ENCODE results near the gene PRSS38. TPM values are rescaled to one million over a fixed set of nuclear protein-coding genes. Genes with fewer than 3 reads are reported as not detected.
A peak's percentile ranks its signal among the peaks of the same experiment; 100 is the strongest.

Gene PRSS38
- total RNA-seq, 1 donor from 2014 or later, result not detected

GRCh38 chr1:227793079-227793947 is 22.2 kb upstream of the PRSS38 start:
- no peak for DNase-seq (ENCODE audit: low read depth)

- DNase-seq (ENCODE audit: low read depth), result peak; percentile 18
Observed at GRCh38 chr1:227793948-227794816, 21.3 kb upstream of the PRSS38 start.

GRCh38 chr1:227794817-227795192 is 20.7 kb upstream of the PRSS38 start:
- no peak for DNase-seq (ENCODE audit: low read depth)

- no peak for DNase-seq (ENCODE audit: low read depth)
Observed at GRCh38 chr1:227795732-227796131, 19.7 kb upstream of the PRSS38 start.

GRCh38 chr1:227796359-227796915 is 19.0 kb upstream of the PRSS38 start:
- no peak for DNase-seq (ENCODE audit: low read depth)

- DNase-seq (ENCODE audit: low read depth), result no peak
Observed at GRCh38 chr1:227797144-227797543, 18.3 kb upstream of the PRSS38 start.

- no peak for DNase-seq (ENCODE audit: low read depth)
Observed at GRCh38 chr1:227797625-227798024, 17.9 kb upstream of the PRSS38 start.

GRCh38 chr1:227798078-227798802 is 17.2 kb upstream of the PRSS38 start:
- DNase-seq (ENCODE audit: low read depth), result no peak

- DNase-seq (ENCODE audit: low read depth), result no peak
Observed at GRCh38 chr1:227799756-227800155, 15.7 kb upstream of the PRSS38 start.

- DNase-seq (ENCODE audit: low read depth), result no peak
Observed at GRCh38 chr1:227803933-227804332, 11.5 kb upstream of the PRSS38 start.

- DNase-seq (ENCODE audit: low read depth), result peak; percentile 71
Observed at GRCh38 chr1:227805606-227806197, 9.8 kb upstream of the PRSS38 start.

GRCh38 chr1:227808566-227808965 is 6.9 kb upstream of the PRSS38 start:
- no peak for DNase-seq (ENCODE audit: low read depth)

- no peak for DNase-seq (ENCODE audit: low read depth)
Observed at GRCh38 chr1:227809026-227809425, 6.4 kb upstream of the PRSS38 start.

- no peak for DNase-seq (ENCODE audit: low read depth)
Observed at GRCh38 chr1:227813962-227814361, 1.5 kb upstream of the PRSS38 start.

GRCh38 chr1:227816750-227817446 is 1.4 kb downstream of the PRSS38 start:
- DNase-seq (ENCODE audit: low read depth), result no peak

GRCh38 chr1:227823537-227823936 is 8.1 kb downstream of the PRSS38 start:
- no peak for DNase-seq (ENCODE audit: low read depth)

- no peak for DNase-seq (ENCODE audit: low read depth)
Observed at GRCh38 chr1:227824204-227824603, 8.7 kb downstream of the PRSS38 start.

- no peak for DNase-seq (ENCODE audit: low read depth)
Observed at GRCh38 chr1:227828786-227829185, 13.3 kb downstream of the PRSS38 start.

- no peak for DNase-seq (ENCODE audit: low read depth)
Observed at GRCh38 chr1:227838181-227838580, 22.7 kb downstream of the PRSS38 start.

GRCh38 chr1:227841096-227841495 is 25.6 kb downstream of the PRSS38 start:
- DNase-seq (ENCODE audit: low read depth), result no peak
